Measurements from ENCODE around the gene IL21R. TPM values are rescaled to one million over a fixed set of nuclear protein-coding genes. Genes with fewer than 3 reads are reported as not detected.

The IL21R gene
- polyA plus RNA-seq, 4 donors: 0.14 to 0.34 (median 0.28) TPM

Other genes with a start within 250 kb of the IL21R start
- gene KDM8, start 198.6 kb upstream of the IL21R start, polyA plus RNA-seq (ENCODE audit: insufficient read length in 4 of 4): 1 to 10 TPM; 6.7 to 9.9 (median 8.7) TPM
- gene NSMCE1, start 133.4 kb upstream of the IL21R start, polyA plus RNA-seq (ENCODE audit: insufficient read length in 4 of 4): 10 to 100 TPM; 52.9 to 94.8 (median 73.6) TPM
- 10 to 100 TPM; 13.2 to 20.5 (median 15.5) TPM for gene IL4R, start 88.2 kb upstream of the IL21R start, polyA plus RNA-seq (ENCODE audit: insufficient read length in 4 of 4)
- gene GTF3C1, start 147.7 kb downstream of the IL21R start, polyA plus RNA-seq (ENCODE audit: insufficient read length in 4 of 4): 10 to 100 TPM; 70.9 to 97.3 (median 82.7) TPM
- gene KATNIP, start 148.0 kb downstream of the IL21R start, polyA plus RNA-seq (ENCODE audit: insufficient read length in 4 of 4): 10 to 100 TPM; 12.1 to 26.5 (median 23.0) TPM